Heart left ventricle (tissue), 13 donors: ENCODE measurements around the gene VEZT.

Experiments used
- CTCF ChIP-seq, 12 donors: fragments of 200-600 bp; sonication (generic) in 4 of 12; IDR thresholded peaks; one replicate each; pipeline versions ENCODE4 v1.5.0 to v1.8.0; 2018 to 2022; ENCODE audit warnings: antibody characterized with exemption in 12 of 12, mild to moderate bottlenecking in 5 of 12
- POLR2A ChIP-seq, 2 donors: fragments of 450-650 bp; IDR thresholded peaks; one replicate each; pipeline ENCODE4 v1.6.1; 2017; ENCODE audit warnings: antibody characterized with exemption in 2 of 2, mild to moderate bottlenecking in 2 of 2, moderate library complexity in 2 of 2
- donor health status: ischemic (EF 13 %, LVEDD 7.1; RV severe dilation, severe dysfunction).
- donor health status: DM: no; HTN: yes; CAD: no.
- donor health status: DM: no; HTN: no; CAD: no.
- donor health status: ischemic (EF 25% LVEDD 6.9; RV normal size, moderate dysfunction).
- donor health status: ischemic (EF 25% LVEDD 5.7; RV mildly dilated, moderate dysfunction).
- donor health status: ischemic (EF 35%, LVEDD 5.7; RV mildly dilated, moderate dysfunction).
- donor health status: nonischemic (EF 11% LVEDD 7.7; RV severe dilation, severe dysfunction).
- donor health status: DM: yes; HTN: yes; CAD: no.
- donor health status: PGD.
- donor health status: ischemic (EF 29% LVEDD 5.4; RV normal size, mild dysfunction).
- donor health status: nonischemic (EF 23%, LVEDD 6.1; RV moderate dilation, normal function).

- TF ChIP-seq CTCF (IDR thresholded peaks at IDR 0.05) (no peak), POLR2A (IDR thresholded peaks at IDR 0.05) (no peak)
Observed at GRCh38 chr12:95191060-95191696, 26.4 kb upstream of the VEZT start.
